ENCODE data around the gene RASSF10. TPM values are rescaled to one million over a fixed set of nuclear protein-coding genes. Genes with fewer than 3 reads are reported as not detected.

The RASSF10 gene
- total RNA-seq, 1 donor from 2014 or later = 2.0 TPM

DNA sequence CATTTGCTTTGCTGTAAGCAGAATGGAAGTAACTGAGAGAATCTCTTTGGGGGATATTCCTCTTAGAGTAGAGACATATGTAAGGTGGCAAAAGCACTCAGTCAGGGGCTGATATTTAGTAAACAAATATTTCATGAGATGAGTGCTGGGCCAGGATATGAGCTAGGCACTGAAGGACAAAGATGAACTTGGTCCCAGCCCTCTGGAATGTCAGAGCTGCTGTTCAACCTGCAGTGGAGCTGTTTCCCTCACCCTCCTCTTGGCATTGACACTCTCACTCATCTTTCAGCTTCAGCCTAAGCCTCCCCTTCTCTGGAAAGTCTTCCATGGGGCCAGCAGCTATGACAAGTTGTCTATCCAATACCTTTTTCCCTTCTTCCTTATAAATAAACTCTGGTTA is 22.2 kb downstream of the RASSF10 start:
- Histone ChIP-seq H3K9ac (ENCODE audit: low read length) (no peak overlapping the region), H3K27me3 (ENCODE audit: insufficient read depth, low read length) (peaks cover 31% of the 10 kb centered on the region), H3K9me3 (ENCODE audit: insufficient read depth, low read depth, low read length) (no peaks in the 10 kb centered on the region), H3K36me3 (ENCODE audit: insufficient read depth, low read length) (no peaks in the 10 kb centered on the region), H4K20me1 (ENCODE audit: insufficient read depth, low read length) (no peaks in the 10 kb centered on the region), H3K4me2 (ENCODE audit: low read length) (no peak overlapping the region), H3K27ac (ENCODE audit: low read depth, low read length) (no peak overlapping the region), H3K79me2 (ENCODE audit: insufficient read depth, low read length) (no peaks in the 10 kb centered on the region), H2AFZ (ENCODE audit: low read depth, low read length) (no peak overlapping the region), H3K4me3 (ENCODE audit: insufficient read depth, low read depth, low read length) (no peak overlapping the region), H3K4me1 (ENCODE audit: insufficient read depth, low read length) (no peaks in the 10 kb centered on the region)
- no peaks in the 10 kb centered on the region for H3K4me1 Mint-ChIP-seq (ENCODE audit: low read depth, unreplicated experiment)
- H3K27me3 Mint-ChIP-seq (ENCODE audit: low read depth, unreplicated experiment) = peaks cover 9% of the 10 kb centered on the region
- no peak for DNase-seq (ENCODE audit: low read depth)
- no peaks in the 10 kb centered on the region for H3K36me3 Mint-ChIP-seq (ENCODE audit: low read depth, unreplicated experiment)
- no peak overlapping the region for H3K27ac Mint-ChIP-seq (ENCODE audit: unreplicated experiment)
- no peak overlapping the region for H3K4me3 Mint-ChIP-seq (ENCODE audit: unreplicated experiment)
- no peak for TF ChIP-seq EZH2 (IDR thresholded peaks at IDR 0.05; ENCODE audit: insufficient read depth, low read length)
- TF ChIP-seq, protein P1, sequence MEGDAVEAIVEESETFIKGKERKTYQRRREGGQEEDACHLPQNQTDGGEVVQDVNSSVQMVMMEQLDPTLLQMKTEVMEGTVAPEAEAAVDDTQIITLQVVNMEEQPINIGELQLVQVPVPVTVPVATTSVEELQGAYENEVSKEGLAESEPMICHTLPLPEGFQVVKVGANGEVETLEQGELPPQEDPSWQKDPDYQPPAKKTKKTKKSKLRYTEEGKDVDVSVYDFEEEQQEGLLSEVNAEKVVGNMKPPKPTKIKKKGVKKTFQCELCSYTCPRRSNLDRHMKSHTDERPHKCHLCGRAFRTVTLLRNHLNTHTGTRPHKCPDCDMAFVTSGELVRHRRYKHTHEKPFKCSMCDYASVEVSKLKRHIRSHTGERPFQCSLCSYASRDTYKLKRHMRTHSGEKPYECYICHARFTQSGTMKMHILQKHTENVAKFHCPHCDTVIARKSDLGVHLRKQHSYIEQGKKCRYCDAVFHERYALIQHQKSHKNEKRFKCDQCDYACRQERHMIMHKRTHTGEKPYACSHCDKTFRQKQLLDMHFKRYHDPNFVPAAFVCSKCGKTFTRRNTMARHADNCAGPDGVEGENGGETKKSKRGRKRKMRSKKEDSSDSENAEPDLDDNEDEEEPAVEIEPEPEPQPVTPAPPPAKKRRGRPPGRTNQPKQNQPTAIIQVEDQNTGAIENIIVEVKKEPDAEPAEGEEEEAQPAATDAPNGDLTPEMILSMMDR (IDR thresholded peaks at IDR 0.05; ENCODE audit: insufficient read depth, low read depth, low read length) = no peak
- peaks cover 2% of the 10 kb centered on the region for H3K9me3 Mint-ChIP-seq (ENCODE audit: unreplicated experiment)
- FAIRE-seq = no peak

DNA sequence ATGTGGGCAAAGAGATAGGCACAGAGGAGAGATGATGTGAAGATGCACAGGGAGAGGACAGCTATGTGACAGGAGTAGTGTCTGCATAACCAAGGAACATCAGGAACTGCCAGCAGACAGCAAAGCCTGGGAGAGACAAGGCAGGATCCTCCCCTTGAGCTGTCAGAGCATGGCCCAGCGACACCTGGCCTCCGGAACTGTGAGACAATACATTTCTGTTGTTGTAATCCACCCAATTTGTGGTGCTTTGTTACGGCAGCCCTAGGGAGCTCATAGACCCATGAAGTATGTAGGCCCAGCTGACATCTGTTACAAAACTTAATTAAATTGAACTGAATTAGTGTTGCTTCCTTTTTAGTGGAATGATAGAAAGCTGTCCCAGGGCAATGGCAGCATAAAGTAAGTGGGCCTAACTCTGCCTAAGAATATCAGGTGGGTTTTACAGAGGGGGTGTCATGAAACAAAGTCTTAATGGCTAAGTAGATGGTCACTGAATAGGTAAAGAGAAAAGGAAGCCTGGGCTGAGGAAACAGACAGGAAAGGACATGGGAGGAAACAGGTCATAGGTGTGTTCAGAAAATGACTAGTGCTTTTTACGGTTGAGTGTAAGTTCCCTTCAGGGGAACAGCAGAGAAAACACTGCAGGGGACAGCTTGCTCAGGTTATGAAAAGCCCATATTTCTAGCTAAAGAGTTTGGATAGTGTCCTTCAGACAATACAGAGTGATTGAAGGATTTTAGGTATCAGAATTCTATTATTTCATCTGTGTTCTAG is 24.8 kb downstream of the RASSF10 start:
- Histone ChIP-seq H3K36me3 (ENCODE audit: insufficient read depth, low read length) (no peaks in the 10 kb centered on the region), H3K4me3 (ENCODE audit: insufficient read depth, low read depth, low read length) (no peak overlapping the region), H3K4me1 (ENCODE audit: insufficient read depth, low read length) (no peaks in the 10 kb centered on the region), H3K4me2 (ENCODE audit: low read length) (no peak overlapping the region), H3K9ac (ENCODE audit: low read length) (no peak overlapping the region), H3K27me3 (ENCODE audit: insufficient read depth, low read length) (peaks cover 18% of the 10 kb centered on the region), H3K79me2 (ENCODE audit: insufficient read depth, low read length) (no peaks in the 10 kb centered on the region), H3K9me3 (ENCODE audit: insufficient read depth, low read depth, low read length) (no peaks in the 10 kb centered on the region), H3K27ac (ENCODE audit: low read depth, low read length) (no peak overlapping the region), H4K20me1 (ENCODE audit: insufficient read depth, low read length) (no peaks in the 10 kb centered on the region), H2AFZ (ENCODE audit: low read depth, low read length) (no peak overlapping the region)
- FAIRE-seq (no peak), DNase-seq (ENCODE audit: low read depth) (no peak)
- Mint-ChIP-seq H3K27me3 (ENCODE audit: low read depth, unreplicated experiment) (peaks cover 9% of the 10 kb centered on the region), H3K4me1 (ENCODE audit: low read depth, unreplicated experiment) (no peaks in the 10 kb centered on the region), H3K9me3 (ENCODE audit: unreplicated experiment) (peaks cover 2% of the 10 kb centered on the region), H3K27ac (ENCODE audit: unreplicated experiment) (no peak overlapping the region), H3K4me3 (ENCODE audit: unreplicated experiment) (no peak overlapping the region), H3K36me3 (ENCODE audit: low read depth, unreplicated experiment) (no peaks in the 10 kb centered on the region)
- no peak for TF ChIP-seq EZH2 (IDR thresholded peaks at IDR 0.05; ENCODE audit: insufficient read depth, low read length)
- TF ChIP-seq, protein P1 (IDR thresholded peaks at IDR 0.05; ENCODE audit: insufficient read depth, low read depth, low read length) = no peak

DNA sequence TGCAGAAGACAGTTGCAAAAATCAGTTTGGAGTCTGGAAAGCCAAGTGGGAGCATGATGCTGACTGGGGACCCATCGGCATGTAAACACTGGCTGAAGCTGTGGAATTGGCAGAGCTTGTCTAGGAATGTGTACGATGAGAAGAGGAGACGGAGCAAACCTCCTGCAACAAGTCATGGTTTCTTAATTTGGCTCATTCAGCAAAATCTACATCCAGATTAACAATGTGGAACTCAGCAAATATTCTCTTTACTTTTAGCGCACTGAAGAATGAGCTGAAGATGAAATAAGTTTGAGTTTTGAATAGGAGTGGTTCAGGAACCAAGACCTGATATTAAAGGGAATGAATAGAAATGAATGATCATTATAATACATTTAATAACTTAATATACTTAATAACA is 26.6 kb downstream of the RASSF10 start:
- no peak for TF ChIP-seq EZH2 (IDR thresholded peaks at IDR 0.05; ENCODE audit: insufficient read depth, low read length)
- TF ChIP-seq, protein P1 (IDR thresholded peaks at IDR 0.05; ENCODE audit: insufficient read depth, low read depth, low read length) = no peak
- FAIRE-seq = no peak
- Histone ChIP-seq H3K4me1 (ENCODE audit: insufficient read depth, low read length) (no peaks in the 10 kb centered on the region), H4K20me1 (ENCODE audit: insufficient read depth, low read length) (no peaks in the 10 kb centered on the region), H3K9ac (ENCODE audit: low read length) (no peak overlapping the region), H3K79me2 (ENCODE audit: insufficient read depth, low read length) (no peaks in the 10 kb centered on the region), H3K27me3 (ENCODE audit: insufficient read depth, low read length) (peaks cover 16% of the 10 kb centered on the region), H3K4me2 (ENCODE audit: low read length) (no peak overlapping the region), H3K27ac (ENCODE audit: low read depth, low read length) (no peak overlapping the region), H3K4me3 (ENCODE audit: insufficient read depth, low read depth, low read length) (no peak overlapping the region), H3K36me3 (ENCODE audit: insufficient read depth, low read length) (no peaks in the 10 kb centered on the region), H3K9me3 (ENCODE audit: insufficient read depth, low read depth, low read length) (no peaks in the 10 kb centered on the region), H2AFZ (ENCODE audit: low read depth, low read length) (no peak overlapping the region)
- DNase-seq (ENCODE audit: low read depth) = no peak
- Mint-ChIP-seq H3K36me3 (ENCODE audit: low read depth, unreplicated experiment) (no peaks in the 10 kb centered on the region), H3K4me3 (ENCODE audit: unreplicated experiment) (no peak overlapping the region), H3K4me1 (ENCODE audit: low read depth, unreplicated experiment) (no peaks in the 10 kb centered on the region), H3K27me3 (ENCODE audit: low read depth, unreplicated experiment) (peaks cover 9% of the 10 kb centered on the region), H3K27ac (ENCODE audit: unreplicated experiment) (no peak overlapping the region), H3K9me3 (ENCODE audit: unreplicated experiment) (peaks cover 2% of the 10 kb centered on the region)
